Measurements from ENCODE around the gene LRP8.

The LRP8 gene

DNA sequence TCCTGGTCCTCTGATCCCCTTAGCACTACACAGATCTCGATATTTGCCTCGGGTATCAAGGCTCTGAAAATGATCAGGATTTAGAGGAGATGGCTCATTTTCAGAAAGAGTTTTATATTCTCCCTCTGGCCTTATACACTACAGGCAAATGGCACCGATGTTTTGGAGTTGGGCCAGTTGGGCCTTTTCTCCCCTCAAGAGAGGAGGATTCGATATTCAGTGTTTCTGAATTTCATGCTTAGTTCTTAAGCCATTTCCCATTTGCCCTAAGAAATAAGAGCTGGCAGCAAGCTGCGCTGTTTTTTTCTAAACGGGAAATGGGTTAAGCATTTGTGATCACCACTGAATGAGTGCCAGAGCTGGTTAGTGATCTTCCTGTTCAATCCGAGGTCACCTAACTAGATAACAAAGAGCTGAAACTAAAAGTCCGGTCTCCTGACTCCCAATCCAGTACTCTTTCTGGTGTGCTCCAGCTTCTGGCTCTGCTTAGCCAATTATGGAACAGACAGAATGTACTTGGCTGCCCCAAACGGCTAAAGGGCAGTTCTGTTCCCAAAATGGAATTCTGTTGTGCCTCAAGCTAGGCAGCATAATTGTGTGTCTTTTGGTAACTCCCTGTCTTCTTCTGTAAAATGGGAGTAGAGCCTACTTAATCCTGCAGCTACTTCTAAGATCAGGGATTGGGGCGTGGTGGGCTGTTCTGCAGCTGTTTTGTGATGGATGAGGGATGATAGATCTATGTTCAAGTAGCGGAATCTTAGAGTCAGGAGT lies 132.4 kb downstream of the LRP8 start:
- TF ChIP-seq, protein P1, sequence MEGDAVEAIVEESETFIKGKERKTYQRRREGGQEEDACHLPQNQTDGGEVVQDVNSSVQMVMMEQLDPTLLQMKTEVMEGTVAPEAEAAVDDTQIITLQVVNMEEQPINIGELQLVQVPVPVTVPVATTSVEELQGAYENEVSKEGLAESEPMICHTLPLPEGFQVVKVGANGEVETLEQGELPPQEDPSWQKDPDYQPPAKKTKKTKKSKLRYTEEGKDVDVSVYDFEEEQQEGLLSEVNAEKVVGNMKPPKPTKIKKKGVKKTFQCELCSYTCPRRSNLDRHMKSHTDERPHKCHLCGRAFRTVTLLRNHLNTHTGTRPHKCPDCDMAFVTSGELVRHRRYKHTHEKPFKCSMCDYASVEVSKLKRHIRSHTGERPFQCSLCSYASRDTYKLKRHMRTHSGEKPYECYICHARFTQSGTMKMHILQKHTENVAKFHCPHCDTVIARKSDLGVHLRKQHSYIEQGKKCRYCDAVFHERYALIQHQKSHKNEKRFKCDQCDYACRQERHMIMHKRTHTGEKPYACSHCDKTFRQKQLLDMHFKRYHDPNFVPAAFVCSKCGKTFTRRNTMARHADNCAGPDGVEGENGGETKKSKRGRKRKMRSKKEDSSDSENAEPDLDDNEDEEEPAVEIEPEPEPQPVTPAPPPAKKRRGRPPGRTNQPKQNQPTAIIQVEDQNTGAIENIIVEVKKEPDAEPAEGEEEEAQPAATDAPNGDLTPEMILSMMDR (conservative IDR thresholded peaks at IDR 0.05; ENCODE audit: low read depth): no peak
- ChIA-PET POLR2A (ENCODE audit: low non-redundant PET) (no interaction called here), CTCF (interaction anchor here (1.0 kb wide), 1 partner anchor 9 kb away, joined by 5 read pairs; no protein-coding TSS in a partner anchor)
- DNase-seq (ENCODE audit: low spot score): no peak
- no peak overlapping the region for H3K27ac ChIP-seq

Measured in RWPE1 (cell line).